WTC11 (cell line): ENCODE results near the gene CGNL1.

Experiments
- CTCF ChIP-seq: fragments of 200-600 bp; IDR thresholded peaks from 2 replicates; pipeline ENCODE4 v1.8.0; 2022; ENCODE audit warnings: antibody characterized with exemption
- ESRRA ChIP-seq: sonication (generic); formaldehyde crosslinking; IDR thresholded peaks from 2 replicates; pipeline ENCODE4 v1.8.1; 2022; ENCODE audit warnings: mild to moderate bottlenecking, missing genetic modification reagents, borderline replicate concordance
- JUN ChIP-seq: sonication (generic); formaldehyde crosslinking; IDR thresholded peaks from 2 replicates; pipeline ENCODE4 v1.8.0; 2023; ENCODE audit warnings: mild to moderate bottlenecking, missing genetic modification reagents
- NFYB ChIP-seq: sonication (generic); formaldehyde crosslinking; conservative IDR thresholded peaks from 2 replicates; pipeline ENCODE4 v1.8.0; 2022; ENCODE audit warnings: low read depth, missing genetic modification reagents

- TF ChIP-seq JUN (CRISPR knock-in tag) (no peak), ESRRA (CRISPR knock-in tag) (no peak), CTCF (no peak), NFYB (CRISPR knock-in tag) (no peak)
Measured at GRCh38 chr15:57370929-57371328, 5.4 kb upstream of the CGNL1 start.
